HL-60 (cell line): Measurements from ENCODE around the gene TEC.

Experiments used
- DNase-seq, 2 experiments: peaks; one replicate each; pipeline ENCODE4 v3.0.0-alpha.2; 2010 to 2020; ENCODE audit warnings: low read depth in 1 of 2, low spot score in 1 of 2
- H3K27ac ChIP-seq: fragments of 250-450 bp; sonication (Bioruptor Pico); replicated peaks from 2 replicates; pipeline ENCODE4 v1.5.1; 2020; ENCODE audit warnings: mild to moderate bottlenecking, moderate library complexity
- H3K27me3 ChIP-seq: fragments of 250-450 bp; sonication (Bioruptor Pico); 2 replicates; pipeline ENCODE4 v1.5.1; 2021; ENCODE audit warnings: mild to moderate bottlenecking, moderate library complexity; ENCODE audit not compliant: insufficient read depth, poor library complexity, severe bottlenecking
- H3K4me3 ChIP-seq: replicated peaks from 2 replicates; pipeline ENCODE4 v1.5.1; 2011; ENCODE audit warnings: mild to moderate bottlenecking, control low read depth, low read length; ENCODE audit not compliant: insufficient read depth
- CTCF ChIP-seq: IDR thresholded peaks from one replicate; pipeline ENCODE4 v1.5.1; 2011; ENCODE audit warnings: low read length, control low read depth, inconsistent platforms; ENCODE audit not compliant: insufficient read depth
- GABPA ChIP-seq: IDR thresholded peaks from 2 replicates; pipeline ENCODE4 v1.6.1; 2012; ENCODE audit warnings: low read depth
- POLR2AphosphoS5 ChIP-seq: IDR thresholded peaks from 2 replicates; pipeline ENCODE4 v1.6.1; 2012; ENCODE audit warnings: low read depth
- SPI1 ChIP-seq: IDR thresholded peaks from 2 replicates; pipeline ENCODE4 v1.6.1; 2012; ENCODE audit warnings: low read depth, mild to moderate bottlenecking, borderline replicate concordance
- TF ChIP-seq, protein P1 (sequence below): IDR thresholded peaks from 2 replicates; pipeline ENCODE4 v1.6.1; 2012; ENCODE audit warnings: low read depth; ENCODE audit not compliant: insufficient replicate concordance

TEC gene

GRCh38 chr4:48299560-48299959, 29.9 kb upstream of the TEC start:
- no peak overlapping the region for H3K4me3 ChIP-seq
- TF ChIP-seq GABPA (no peak), CTCF (no peak), SPI1 (no peak), POLR2AphosphoS5 (no peak)
- TF ChIP-seq, protein P1, sequence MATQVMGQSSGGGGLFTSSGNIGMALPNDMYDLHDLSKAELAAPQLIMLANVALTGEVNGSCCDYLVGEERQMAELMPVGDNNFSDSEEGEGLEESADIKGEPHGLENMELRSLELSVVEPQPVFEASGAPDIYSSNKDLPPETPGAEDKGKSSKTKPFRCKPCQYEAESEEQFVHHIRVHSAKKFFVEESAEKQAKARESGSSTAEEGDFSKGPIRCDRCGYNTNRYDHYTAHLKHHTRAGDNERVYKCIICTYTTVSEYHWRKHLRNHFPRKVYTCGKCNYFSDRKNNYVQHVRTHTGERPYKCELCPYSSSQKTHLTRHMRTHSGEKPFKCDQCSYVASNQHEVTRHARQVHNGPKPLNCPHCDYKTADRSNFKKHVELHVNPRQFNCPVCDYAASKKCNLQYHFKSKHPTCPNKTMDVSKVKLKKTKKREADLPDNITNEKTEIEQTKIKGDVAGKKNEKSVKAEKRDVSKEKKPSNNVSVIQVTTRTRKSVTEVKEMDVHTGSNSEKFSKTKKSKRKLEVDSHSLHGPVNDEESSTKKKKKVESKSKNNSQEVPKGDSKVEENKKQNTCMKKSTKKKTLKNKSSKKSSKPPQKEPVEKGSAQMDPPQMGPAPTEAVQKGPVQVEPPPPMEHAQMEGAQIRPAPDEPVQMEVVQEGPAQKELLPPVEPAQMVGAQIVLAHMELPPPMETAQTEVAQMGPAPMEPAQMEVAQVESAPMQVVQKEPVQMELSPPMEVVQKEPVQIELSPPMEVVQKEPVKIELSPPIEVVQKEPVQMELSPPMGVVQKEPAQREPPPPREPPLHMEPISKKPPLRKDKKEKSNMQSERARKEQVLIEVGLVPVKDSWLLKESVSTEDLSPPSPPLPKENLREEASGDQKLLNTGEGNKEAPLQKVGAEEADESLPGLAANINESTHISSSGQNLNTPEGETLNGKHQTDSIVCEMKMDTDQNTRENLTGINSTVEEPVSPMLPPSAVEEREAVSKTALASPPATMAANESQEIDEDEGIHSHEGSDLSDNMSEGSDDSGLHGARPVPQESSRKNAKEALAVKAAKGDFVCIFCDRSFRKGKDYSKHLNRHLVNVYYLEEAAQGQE, result no peak

GRCh38 chr4:48297256-48297846, 27.7 kb upstream of the TEC start:
- Histone ChIP-seq H3K27me3 (no peaks in the 10 kb centered on the region), H3K4me3 (no peak overlapping the region), H3K27ac (no peak overlapping the region)
- DNase-seq, result no peak
- TF ChIP-seq GABPA (no peak), POLR2AphosphoS5 (no peak)
- TF ChIP-seq, protein P1, result no peak

More at GRCh38 chr4:48299560-48299959, 29.9 kb upstream of the TEC start:
- no peak for DNase-seq
- Histone ChIP-seq H3K27me3 (no peaks in the 10 kb centered on the region), H3K27ac (no peak overlapping the region)

DNA sequence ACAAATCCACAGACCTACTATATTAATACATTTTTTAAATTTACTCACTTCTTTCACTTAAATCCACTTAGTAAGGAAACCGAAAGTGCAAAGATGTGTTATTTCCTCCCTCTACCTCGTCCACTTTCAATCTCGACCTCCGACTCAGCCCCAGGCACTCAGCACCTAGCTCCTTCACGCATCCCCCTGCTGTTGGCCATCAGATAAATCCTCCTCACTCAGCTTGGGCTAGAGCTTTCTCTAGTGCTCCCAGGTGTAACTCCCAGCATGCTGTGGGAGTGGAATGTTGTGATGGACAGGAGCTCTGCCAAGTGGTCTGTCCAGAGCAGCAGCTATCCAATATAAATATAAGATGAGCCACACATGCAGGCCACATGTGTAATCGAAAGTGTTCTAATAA, 26.7 kb upstream of the TEC start:
- TF ChIP-seq, protein P1, result no peak
- TF ChIP-seq GABPA (no peak), CTCF (no peak), POLR2AphosphoS5 (no peak), SPI1 (no peak)
- DNase-seq, result no peak
- no peak overlapping the region for H3K4me3 ChIP-seq
- H3K27ac ChIP-seq, result no peak overlapping the region
- H3K27me3 ChIP-seq, result no peaks in the 10 kb centered on the region
